Endodermal cell (in vitro differentiated cells): Measurements from ENCODE around the gene SGMS1. TPM values are rescaled to one million over a fixed set of nuclear protein-coding genes. Genes with fewer than 3 reads are reported as not detected.

Experiments
- DNase-seq: peaks from one replicate; pipeline ENCODE4 v3.0.0-alpha.2; 2017
- H3K27ac ChIP-seq: 2 replicates; pipeline ENCODE4 v1.5.1; 2013; ENCODE audit warnings: mild to moderate bottlenecking, low read depth, low read length, moderate library complexity
- H3K27me3 ChIP-seq: 2 replicates; pipeline ENCODE4 v1.6.1; 2013; ENCODE audit warnings: mild to moderate bottlenecking, low read length, moderate library complexity; ENCODE audit not compliant: insufficient read depth, control insufficient read depth, poor library complexity, severe bottlenecking
- H3K36me3 ChIP-seq: 2 replicates; pipeline ENCODE4 v1.7.0; 2013; ENCODE audit warnings: mild to moderate bottlenecking, low read length, moderate library complexity; ENCODE audit not compliant: control insufficient read depth, insufficient read depth
- H3K4me1 ChIP-seq: one replicate; pipeline ENCODE4 v1.7.0; 2013; ENCODE audit warnings: low read length; ENCODE audit not compliant: control insufficient read depth, insufficient read depth
- H3K4me3 ChIP-seq: 2 replicates; pipeline ENCODE4 v1.5.1; 2013; ENCODE audit warnings: mild to moderate bottlenecking, low read length, moderate library complexity
- H3K9ac ChIP-seq: 2 replicates; pipeline ENCODE4 v1.6.1; 2013; ENCODE audit warnings: mild to moderate bottlenecking, low read length, moderate library complexity; ENCODE audit not compliant: poor library complexity, severe bottlenecking; ENCODE audit errors: extremely low read depth
- H3K9me3 ChIP-seq: 2 replicates; pipeline ENCODE4 v1.6.1; 2013; ENCODE audit warnings: mild to moderate bottlenecking, low read length, moderate library complexity; ENCODE audit not compliant: control insufficient read depth
- H3K27ac Mint-ChIP-seq: 2 replicates; pipeline ENCODE4 v1.8.0; 2020; ENCODE audit warnings: mixed read lengths
- H3K27me3 Mint-ChIP-seq: 2 replicates; pipeline ENCODE4 v1.8.0; 2021; ENCODE audit warnings: mild to moderate bottlenecking, mixed read lengths; ENCODE audit not compliant: insufficient read depth
- H3K36me3 Mint-ChIP-seq: 2 replicates; pipeline ENCODE4 v1.8.0; 2020; ENCODE audit warnings: low read depth, mixed read lengths
- H3K4me1 Mint-ChIP-seq: 2 replicates; pipeline ENCODE4 v1.8.0; 2020; ENCODE audit warnings: mixed read lengths
- H3K4me3 Mint-ChIP-seq: 2 replicates; pipeline ENCODE4 v1.8.0; 2020; ENCODE audit warnings: mild to moderate bottlenecking, moderate library complexity, mixed read lengths
- H3K9me3 Mint-ChIP-seq: 2 replicates; pipeline ENCODE4 v1.8.0; 2020; ENCODE audit warnings: mild to moderate bottlenecking, mixed read lengths
- CTCF ChIP-seq: fragments of 200-600 bp; sonication (generic); conservative IDR thresholded peaks from 2 replicates; pipeline ENCODE4 v1.5.0; 2021; ENCODE audit warnings: antibody characterized with exemption, mild to moderate bottlenecking
- WGBS, 2 experiments: methylation state at CpG; one replicate each; pipeline versions ENCODE4 v1.1.5 to v1.1.7; 2013; ENCODE audit warnings: missing lambda C conversion rate in 2 of 2, mixed read lengths in 1 of 2; ENCODE audit not compliant: insufficient coverage in 1 of 2, insufficient read length in 1 of 2; 5-methylcytosine and 5-hydroxymethylcytosine counted together
- total RNA-seq, 2 donors: library from RNA; stranded (reverse); fragmentation: NEBNext Ultra II Directional in 1 of 2; extraction: Animal tissue kit (Norgen Biotek cat#: 25700) in 1 of 2; gene quantifications; 2 replicates in 1 of 2; 3 replicates in 1 of 2; pipeline ENCODE4 v1.2.1, GENCODE V29; 2021

SGMS1 gene
- total RNA-seq, 2 donors from 2014 or later, result 12.0 to 14.3 TPM

- Mint-ChIP-seq H3K36me3 (no peaks in the 10 kb centered on the region), H3K4me1 (peaks cover 35% of the 10 kb centered on the region), H3K9me3 (no peaks in the 10 kb centered on the region), H3K27ac (no peak overlapping the region), H3K4me3 (no peak overlapping the region), H3K27me3 (no peaks in the 10 kb centered on the region)
- DNase-seq, result no peak
- H3K9ac ChIP-seq, result no peak overlapping the region
- H3K36me3 ChIP-seq, result no peaks in the 10 kb centered on the region
- peaks cover 11% of the 10 kb centered on the region for H3K4me1 ChIP-seq
- no peak overlapping the region for H3K4me3 ChIP-seq
- H3K27me3 ChIP-seq, result no peaks in the 10 kb centered on the region
- TF ChIP-seq CTCF, result no peak
- no peaks in the 10 kb centered on the region for H3K9me3 ChIP-seq
- WGBS, 2 experiments, result 92% methylated on average over 1 of the region's 1 CpG; no CpG with 5 or more reads in 1 of the 2 experiments
- H3K27ac ChIP-seq, result no peak overlapping the region
Measured at GRCh38 chr10:50540826-50541122, 83.0 kb downstream of the SGMS1 start.

GRCh38 chr10:50540069-50540825, 83.5 kb downstream of the SGMS1 start:
- H3K4me1 ChIP-seq, result peaks cover 7% of the 10 kb centered on the region
- no peaks in the 10 kb centered on the region for H3K27me3 Mint-ChIP-seq
- no peak overlapping the region for H3K27ac Mint-ChIP-seq
- no peaks in the 10 kb centered on the region for H3K9me3 ChIP-seq
- no peak for TF ChIP-seq CTCF
- no peak overlapping the region for H3K4me3 ChIP-seq
- no peak overlapping the region for H3K4me3 Mint-ChIP-seq
- no peak overlapping the region for H3K9ac ChIP-seq
- no peaks in the 10 kb centered on the region for H3K36me3 Mint-ChIP-seq
- peaks cover 30% of the 10 kb centered on the region for H3K4me1 Mint-ChIP-seq
- WGBS, 2 experiments, result 93 to 100% methylated on average over 1 to 3 of the region's 3 CpGs
- no peaks in the 10 kb centered on the region for H3K36me3 ChIP-seq
- no peaks in the 10 kb centered on the region for H3K27me3 ChIP-seq
- no peak for DNase-seq
- no peak overlapping the region for H3K27ac ChIP-seq
- no peaks in the 10 kb centered on the region for H3K9me3 Mint-ChIP-seq

- no peaks in the 10 kb centered on the region for H3K9me3 ChIP-seq
- H3K4me3 Mint-ChIP-seq, result no peak overlapping the region
- H3K27ac Mint-ChIP-seq, result no peak overlapping the region
- no peaks in the 10 kb centered on the region for H3K9me3 Mint-ChIP-seq
- H3K4me3 ChIP-seq, result no peak overlapping the region
- no peaks in the 10 kb centered on the region for H3K36me3 ChIP-seq
- WGBS, 2 experiments, result 82 to 86% methylated on average over 5 to 7 of the region's 7 CpGs
- no peaks in the 10 kb centered on the region for H3K27me3 ChIP-seq
- no peaks in the 10 kb centered on the region for H3K27me3 Mint-ChIP-seq
- no peak overlapping the region for H3K9ac ChIP-seq
- H3K4me1 ChIP-seq, result peaks cover 7% of the 10 kb centered on the region
- no peaks in the 10 kb centered on the region for H3K36me3 Mint-ChIP-seq
- TF ChIP-seq CTCF, result no peak
- no peak for DNase-seq
- no peak overlapping the region for H3K27ac ChIP-seq
- peaks cover 21% of the 10 kb centered on the region for H3K4me1 Mint-ChIP-seq
Measured at GRCh38 chr10:50538555-50539398, 85.0 kb downstream of the SGMS1 start.
